Nephron (organoid): ENCODE measurements around the gene DGUOK.
"Not testable (repeated sequence)": the region's sequence is repeated elsewhere in the genome, so short reads cannot be mapped to it uniquely, and the experiment has no call there.

Source experiments
- H3K27ac Mint-ChIP-seq, 3 experiments: 2 replicates each; pipeline ENCODE4 v1.8.0; 2020; ENCODE audit warnings: mixed read lengths in 3 of 3, mild to moderate bottlenecking in 2 of 3, moderate library complexity in 1 of 3
- H3K27me3 Mint-ChIP-seq: 2 replicates; pipeline ENCODE4 v1.8.0; 2021; ENCODE audit warnings: low read depth, mild to moderate bottlenecking, moderate library complexity, mixed read lengths
- H3K36me3 Mint-ChIP-seq: 2 replicates; pipeline ENCODE4 v1.8.0; 2020; ENCODE audit warnings: low read depth, mixed read lengths
- H3K4me1 Mint-ChIP-seq: 2 replicates; pipeline ENCODE4 v1.8.0; 2020; ENCODE audit warnings: mixed read lengths
- H3K4me3 Mint-ChIP-seq, 3 experiments: 2 replicates each; pipeline ENCODE4 v1.8.0; 2020; ENCODE audit warnings: mild to moderate bottlenecking in 3 of 3, mixed read lengths in 3 of 3, moderate library complexity in 2 of 3
- H3K9me3 Mint-ChIP-seq: 2 replicates; pipeline ENCODE4 v1.8.0; 2020; ENCODE audit warnings: mixed read lengths
- CTCF ChIP-seq, 3 experiments: fragments of 200-600 bp; sonication (generic); IDR thresholded peaks; one replicate each; pipeline ENCODE4 v1.5.0; 2021; ENCODE audit warnings: antibody characterized with exemption in 3 of 3; ENCODE audit not compliant: unreplicated experiment in 3 of 3

Gene DGUOK

GRCh38 chr2:73935641-73936040 is 9.0 kb downstream of the DGUOK start:
- no peaks in the 10 kb centered on the region for H3K9me3 Mint-ChIP-seq
- no peaks in the 10 kb centered on the region for H3K27me3 Mint-ChIP-seq
- no peak for TF ChIP-seq CTCF (IDR thresholded peaks at IDR 0.05; ENCODE audit: unreplicated experiment in 3 of 3)
- H3K4me1 Mint-ChIP-seq, result peaks cover 5% of the 10 kb centered on the region
- no peak overlapping the region for H3K27ac Mint-ChIP-seq
- peaks cover 14% of the 10 kb centered on the region for H3K36me3 Mint-ChIP-seq
- H3K4me3 Mint-ChIP-seq, result no peak overlapping the region

DNA sequence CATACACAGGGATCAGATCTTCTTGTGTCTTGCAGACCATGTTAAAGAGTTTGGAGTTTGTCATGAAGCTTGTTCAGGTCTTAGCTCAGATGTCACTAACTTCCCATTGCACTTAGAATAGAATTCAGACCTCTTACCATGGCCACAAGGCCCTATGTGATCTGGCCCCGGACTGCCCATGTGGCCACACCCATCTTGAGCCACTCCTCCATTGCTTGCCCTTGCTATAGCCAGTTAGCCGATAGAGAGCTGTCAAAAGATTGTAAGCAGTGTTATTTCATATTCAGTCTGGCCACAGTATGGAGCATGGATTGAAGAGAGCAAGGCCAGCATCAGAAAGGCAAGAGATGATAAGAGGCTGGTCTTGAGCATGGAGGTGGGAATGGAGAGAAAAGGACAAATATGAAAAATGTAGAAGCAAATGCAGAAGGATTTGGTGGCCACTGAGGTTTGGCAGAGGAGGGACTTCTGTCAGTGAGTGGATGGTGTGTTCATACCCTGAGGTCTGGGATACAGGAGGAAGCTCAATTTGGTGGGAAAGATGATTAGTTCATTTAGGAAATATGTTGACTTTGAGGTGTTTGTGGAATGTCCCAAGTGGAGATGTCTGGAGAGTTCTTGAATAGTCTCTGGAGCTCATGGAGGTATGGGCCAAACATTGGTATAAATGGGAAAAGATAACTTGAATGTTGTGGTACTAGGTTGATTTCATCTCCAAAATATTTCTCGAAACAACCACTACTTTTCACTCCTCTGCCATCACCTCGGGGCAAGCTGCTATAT is 10.6 kb downstream of the DGUOK start:
- H3K4me3 Mint-ChIP-seq, result no peak overlapping the region
- no peak overlapping the region for H3K27ac Mint-ChIP-seq

GRCh38 chr2:73937899-73938298 is 11.2 kb downstream of the DGUOK start:
- no peak overlapping the region for H3K27ac Mint-ChIP-seq
- no peaks in the 10 kb centered on the region for H3K27me3 Mint-ChIP-seq
- H3K36me3 Mint-ChIP-seq, result peaks cover 19% of the 10 kb centered on the region
- H3K4me3 Mint-ChIP-seq, result no peak overlapping the region
- no peak for TF ChIP-seq CTCF (IDR thresholded peaks at IDR 0.05; ENCODE audit: unreplicated experiment in 3 of 3)
- H3K4me1 Mint-ChIP-seq, result no peaks in the 10 kb centered on the region
- no peaks in the 10 kb centered on the region for H3K9me3 Mint-ChIP-seq

More for the DNA sequence above, 10.6 kb downstream of the DGUOK start:
- Mint-ChIP-seq H3K36me3 (peaks cover 15% of the 10 kb centered on the region), H3K9me3 (no peaks in the 10 kb centered on the region), H3K27me3 (no peaks in the 10 kb centered on the region), H3K4me1 (no peaks in the 10 kb centered on the region)
- no peak for TF ChIP-seq CTCF (IDR thresholded peaks at IDR 0.05; ENCODE audit: unreplicated experiment in 3 of 3)

- peaks cover 15% of the 10 kb centered on the region for H3K36me3 Mint-ChIP-seq
- H3K27me3 Mint-ChIP-seq, result no peaks in the 10 kb centered on the region
- H3K27ac Mint-ChIP-seq, result no peak overlapping the region
- H3K4me1 Mint-ChIP-seq, result no peaks in the 10 kb centered on the region
- H3K9me3 Mint-ChIP-seq, result no peaks in the 10 kb centered on the region
- no peak for TF ChIP-seq CTCF (IDR thresholded peaks at IDR 0.05; ENCODE audit: unreplicated experiment in 3 of 3)
- H3K4me3 Mint-ChIP-seq, result no peak overlapping the region
Measured at GRCh38 chr2:73938718-73939352, 12.2 kb downstream of the DGUOK start.

DNA sequence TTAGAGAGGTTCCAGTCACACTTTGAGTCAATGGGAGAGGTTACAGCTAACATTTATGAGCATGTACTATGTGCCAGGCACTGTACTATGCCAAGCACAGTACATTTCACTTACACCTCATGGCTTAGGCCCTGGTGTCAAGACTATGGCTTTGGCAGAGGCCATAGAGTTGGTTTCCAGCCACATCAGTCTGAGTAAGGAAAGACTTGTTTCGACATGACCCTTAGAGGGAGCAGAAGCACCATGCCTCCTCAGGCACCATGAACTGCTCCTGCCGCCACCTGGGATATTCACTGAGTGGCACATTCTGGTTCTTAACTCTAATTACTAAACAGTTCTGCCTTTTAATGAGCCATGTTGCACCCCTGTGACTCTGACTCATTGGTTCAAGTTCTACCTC is 12.7 kb downstream of the DGUOK start:
- TF ChIP-seq CTCF (IDR thresholded peaks at IDR 0.05; ENCODE audit: unreplicated experiment in 3 of 3), result no peak
- H3K4me3 Mint-ChIP-seq, result no peak overlapping the region
- H3K4me1 Mint-ChIP-seq, result no peaks in the 10 kb centered on the region
- no peaks in the 10 kb centered on the region for H3K9me3 Mint-ChIP-seq
- no peaks in the 10 kb centered on the region for H3K27me3 Mint-ChIP-seq
- peaks cover 18% of the 10 kb centered on the region for H3K36me3 Mint-ChIP-seq
- no peak overlapping the region for H3K27ac Mint-ChIP-seq

- H3K36me3 Mint-ChIP-seq, result peaks cover 23% of the 10 kb centered on the region
- H3K27me3 Mint-ChIP-seq, result not testable (repeated sequence)
Measured at GRCh38 chr2:73940066-73940465, 13.4 kb downstream of the DGUOK start.

More at GRCh38 chr2:73940066-73940465, 13.4 kb downstream of the DGUOK start:
- not testable (repeated sequence) for H3K4me3 Mint-ChIP-seq, H3K27ac Mint-ChIP-seq, H3K4me1 Mint-ChIP-seq, H3K9me3 Mint-ChIP-seq
